Measurements from ENCODE around the gene MCL1. TPM values are rescaled to one million over a fixed set of nuclear protein-coding genes. Genes with fewer than 3 reads are reported as not detected.

MCL1 gene
- total RNA-seq, 1 donor from 2014 or later: 154 TPM

GRCh38 chr1:150579945-150580642 is 684 bp upstream of the MCL1 start:
- no peak for TF ChIP-seq CTCF (IDR thresholded peaks at IDR 0.05; ENCODE audit: partially characterized antibody, unreplicated experiment)
- H3K27me3 Mint-ChIP-seq (ENCODE audit: unreplicated experiment): peaks cover 8% of the 10 kb centered on the region
- peaks cover 6% of the 10 kb centered on the region for H3K36me3 Mint-ChIP-seq (ENCODE audit: unreplicated experiment)
- peaks cover 15% of the 10 kb centered on the region for H3K9me3 Mint-ChIP-seq (ENCODE audit: unreplicated experiment)
- DNase-seq: no peak
- peaks cover 14% of the 10 kb centered on the region for H3K4me1 Mint-ChIP-seq (ENCODE audit: low read depth, unreplicated experiment)
- H3K27ac Mint-ChIP-seq (ENCODE audit: unreplicated experiment): peak overlapping the region; percentile 97
- H3K4me3 Mint-ChIP-seq (ENCODE audit: unreplicated experiment): peak overlapping the region; percentile 96

- no peak for DNase-seq
These were observed 919 bp downstream of the MCL1 start for GRCh38 chr1:150578272-150579109.

GRCh38 chr1:150577557-150578271 is 1.7 kb downstream of the MCL1 start:
- peaks cover 14% of the 10 kb centered on the region for H3K4me1 Mint-ChIP-seq (ENCODE audit: low read depth, unreplicated experiment)
- H3K27me3 Mint-ChIP-seq (ENCODE audit: unreplicated experiment): peaks cover 8% of the 10 kb centered on the region
- peak overlapping the region; percentile 96 for H3K4me3 Mint-ChIP-seq (ENCODE audit: unreplicated experiment)
- TF ChIP-seq CTCF (IDR thresholded peaks at IDR 0.05; ENCODE audit: partially characterized antibody, unreplicated experiment): no peak
- H3K36me3 Mint-ChIP-seq (ENCODE audit: unreplicated experiment): peaks cover 7% of the 10 kb centered on the region
- DNase-seq: no peak
- peak overlapping the region; percentile 96 for H3K27ac Mint-ChIP-seq (ENCODE audit: unreplicated experiment)
- H3K9me3 Mint-ChIP-seq (ENCODE audit: unreplicated experiment): peaks cover 15% of the 10 kb centered on the region

More at GRCh38 chr1:150578272-150579109, 919 bp downstream of the MCL1 start:
- TF ChIP-seq CTCF (IDR thresholded peaks at IDR 0.05; ENCODE audit: partially characterized antibody, unreplicated experiment): no peak
- peaks cover 6% of the 10 kb centered on the region for H3K36me3 Mint-ChIP-seq (ENCODE audit: unreplicated experiment)
- peaks cover 15% of the 10 kb centered on the region for H3K9me3 Mint-ChIP-seq (ENCODE audit: unreplicated experiment)
- H3K27me3 Mint-ChIP-seq (ENCODE audit: unreplicated experiment): peaks cover 8% of the 10 kb centered on the region
- H3K4me1 Mint-ChIP-seq (ENCODE audit: low read depth, unreplicated experiment): peaks cover 14% of the 10 kb centered on the region
- H3K27ac Mint-ChIP-seq (ENCODE audit: unreplicated experiment): peak overlapping the region; percentile 96
- peak overlapping the region; percentile 96 for H3K4me3 Mint-ChIP-seq (ENCODE audit: unreplicated experiment)

- TF ChIP-seq CTCF (IDR thresholded peaks at IDR 0.05; ENCODE audit: partially characterized antibody, unreplicated experiment): no peak
- no peak for DNase-seq
- Mint-ChIP-seq H3K9me3 (ENCODE audit: unreplicated experiment) (peaks cover 15% of the 10 kb centered on the region), H3K27me3 (ENCODE audit: unreplicated experiment) (peaks cover 8% of the 10 kb centered on the region), H3K36me3 (ENCODE audit: unreplicated experiment) (peaks cover 11% of the 10 kb centered on the region), H3K4me1 (ENCODE audit: low read depth, unreplicated experiment) (peaks cover 14% of the 10 kb centered on the region), H3K27ac (ENCODE audit: unreplicated experiment) (peak overlapping the region; percentile 96), H3K4me3 (ENCODE audit: unreplicated experiment) (peak overlapping the region; percentile 96)
These were observed 2.4 kb downstream of the MCL1 start for GRCh38 chr1:150576794-150577556.
